CD14-positive monocyte (primary cell): ENCODE measurements around the gene SCMH1. TPM values are rescaled to one million over a fixed set of nuclear protein-coding genes. Genes with fewer than 3 reads are reported as not detected.
A peak's percentile ranks its signal among the peaks of the same experiment; 100 is the strongest.

Source experiments
- DNase-seq, 3 donors: peaks; one replicate each; pipeline ENCODE4 v3.0.0-alpha.2; 2011 to 2022
- H2AFZ ChIP-seq: 2 replicates; pipeline ENCODE4 v1.6.0; 2012; ENCODE audit warnings: mild to moderate bottlenecking, low read depth, low read length, inconsistent platforms; ENCODE audit not compliant: insufficient read depth, poor library complexity, severe bottlenecking
- H3K27ac ChIP-seq, 2 donors: 1 replicate in 1 of 2; 2 replicates in 1 of 2; pipeline ENCODE4 v1.5.1; 2012 to 2013; ENCODE audit warnings: low read length in 2 of 2, control low read depth in 1 of 2, inconsistent platforms in 1 of 2, low read depth in 1 of 2, mild to moderate bottlenecking in 1 of 2
- H3K27me3 ChIP-seq, 2 donors: one replicate each; pipeline versions ENCODE4 v1.6.0 to v1.6.1; 2011 to 2013; ENCODE audit warnings: low read length in 2 of 2; ENCODE audit not compliant: control insufficient read depth in 2 of 2, insufficient read depth in 2 of 2
- H3K36me3 ChIP-seq, 2 donors: replicated peaks in 1 of 2; 1 replicate in 1 of 2; 2 replicates in 1 of 2; pipeline versions ENCODE4 v1.5.1 to v1.6.1; 2012 to 2013; ENCODE audit warnings: low read length in 2 of 2, control low read depth in 1 of 2, inconsistent platforms in 1 of 2, mild to moderate bottlenecking in 1 of 2; ENCODE audit not compliant: insufficient read depth in 2 of 2, control insufficient read depth in 1 of 2
- H3K4me1 ChIP-seq, 2 donors: 1 replicate in 1 of 2; 2 replicates in 1 of 2; pipeline versions ENCODE4 v1.5.1 to v1.6.1; 2012 to 2013; ENCODE audit warnings: low read length in 2 of 2, control low read depth in 1 of 2, inconsistent platforms in 1 of 2, mild to moderate bottlenecking in 1 of 2, moderate library complexity in 1 of 2; ENCODE audit not compliant: insufficient read depth in 2 of 2, control insufficient read depth in 1 of 2
- H3K4me2 ChIP-seq: replicated peaks from 2 replicates; pipeline ENCODE3; 2012; ENCODE audit warnings: low read length, moderate library complexity, mild to moderate bottlenecking; ENCODE audit not compliant: poor library complexity, severe bottlenecking; ENCODE audit errors: extremely low read depth
- H3K4me3 ChIP-seq, 3 experiments: fragments of 200-600 bp in 1 of 3; sonication (generic) in 1 of 3; replicated peaks in 1 of 3; 1 replicate in 2 of 3; 2 replicates in 1 of 3; pipeline ENCODE4 v1.5.1; 2011 to 2013; ENCODE audit warnings: low read length in 3 of 3, mild to moderate bottlenecking in 3 of 3, control low read depth in 2 of 3, low read depth in 2 of 3, inconsistent platforms in 1 of 3, moderate library complexity in 1 of 3
- H3K79me2 ChIP-seq: 2 replicates; pipeline ENCODE4 v1.6.0; 2012; ENCODE audit warnings: mild to moderate bottlenecking, control low read depth, inconsistent platforms, low read length, moderate library complexity; ENCODE audit not compliant: insufficient read depth
- H3K9ac ChIP-seq: 2 replicates; pipeline ENCODE4 v1.6.0; 2017; ENCODE audit warnings: low read length, mild to moderate bottlenecking; ENCODE audit not compliant: insufficient read depth, poor library complexity, severe bottlenecking
- H3K9me3 ChIP-seq, 2 donors: replicated peaks in 1 of 2; 1 replicate in 1 of 2; 2 replicates in 1 of 2; pipeline versions ENCODE4 v1.5.1 to v1.6.1; 2012 to 2013; ENCODE audit warnings: low read length in 2 of 2, control low read depth in 1 of 2; ENCODE audit not compliant: control insufficient read depth in 1 of 2, insufficient read depth in 1 of 2
- H4K20me1 ChIP-seq: 2 replicates; pipeline ENCODE4 v1.6.0; 2012; ENCODE audit warnings: mild to moderate bottlenecking, low read length, control low read depth, moderate library complexity; ENCODE audit not compliant: insufficient read depth
- H3K27ac Mint-ChIP-seq, 7 donors: one replicate each; pipeline ENCODE4 v1.8.0; 2020; ENCODE audit warnings: mild to moderate bottlenecking in 7 of 7, mixed read lengths in 7 of 7, moderate library complexity in 6 of 7, inconsistent platforms in 2 of 7
- H3K27me3 Mint-ChIP-seq, 3 donors: one replicate each; pipeline ENCODE4 v1.8.0; 2021 to 2022; ENCODE audit warnings: low read depth in 3 of 3, mild to moderate bottlenecking in 3 of 3, mixed read lengths in 3 of 3, moderate library complexity in 3 of 3, inconsistent platforms in 1 of 3
- H3K36me3 Mint-ChIP-seq, 2 donors: one replicate each; pipeline ENCODE4 v1.8.0; 2020; ENCODE audit warnings: mixed read lengths in 2 of 2, inconsistent platforms in 1 of 2, mild to moderate bottlenecking in 1 of 2
- H3K4me1 Mint-ChIP-seq: one replicate; pipeline ENCODE4 v1.8.0; 2020; ENCODE audit warnings: mild to moderate bottlenecking, mixed read lengths
- H3K4me3 Mint-ChIP-seq, 2 donors: one replicate each; pipeline ENCODE4 v1.8.0; 2020; ENCODE audit warnings: mild to moderate bottlenecking in 2 of 2, mixed read lengths in 2 of 2, moderate library complexity in 1 of 2
- H3K9me3 Mint-ChIP-seq, 7 donors: one replicate each; pipeline ENCODE4 v1.8.0; 2020 to 2022; ENCODE audit warnings: mixed read lengths in 7 of 7, mild to moderate bottlenecking in 6 of 7, moderate library complexity in 6 of 7, inconsistent platforms in 2 of 7
- CTCF ChIP-seq: fragments of 200-600 bp; IDR thresholded peaks from one replicate; pipeline ENCODE4 v1.8.0; 2022; ENCODE audit warnings: antibody characterized with exemption, mild to moderate bottlenecking
- WGBS: methylation state at CpG from one replicate; pipeline ENCODE4 v1.1.5; 2013; ENCODE audit warnings: missing lambda C conversion rate; ENCODE audit not compliant: insufficient coverage; 5-methylcytosine and 5-hydroxymethylcytosine counted together
- intact Hi-C, 2 donors: fragments of 100-400 bp; cut with micrococcal nuclease; formaldehyde crosslinking; loops; one replicate each; pipeline versions ENCODE4 v1.15.0 to v1.15.1; 2023
- polyA plus RNA-seq, 3 donors: library from polyadenylated mRNA; depleted of rRNA in 1 of 3; unstranded in 2 of 3; stranded (reverse) in 1 of 3; fragments of 300-500 nt in 2 of 3; fragments of >200 nt in 1 of 3; fragmentation: Illumina TruSeq in 2 of 3; gene quantifications; 1 replicate in 2 of 3; 2 replicates in 1 of 3; pipeline ENCODE4 v1.2.3, GENCODE V29; 2012 to 2021

The SCMH1 gene
- polyA plus RNA-seq, 3 donors: 0.66 to 12.7 (median 0.74) TPM

GRCh38 chr1:41158147-41158875 lies 83.8 kb downstream of the SCMH1 start:
- H3K4me2 ChIP-seq: no peak overlapping the region
- no peaks in the 10 kb centered on the region for H3K4me1 ChIP-seq
- Mint-ChIP-seq H3K27ac (peak overlapping the region in 1 of 7 donors; percentile 48), H3K4me1 (no peaks in the 10 kb centered on the region), H3K27me3 (no peaks in the 10 kb centered on the region), H3K4me3 (no peak overlapping the region), H3K9me3 (no peaks in the 10 kb centered on the region), H3K36me3 (peaks cover 12 to 15% of the 10 kb centered on the region in 2 donors)
- no peak overlapping the region for H2AFZ ChIP-seq
- no peaks in the 10 kb centered on the region for H3K9me3 ChIP-seq
- H3K9ac ChIP-seq: no peak overlapping the region
- TF ChIP-seq CTCF: no peak
- H4K20me1 ChIP-seq: no peaks in the 10 kb centered on the region
- no peak overlapping the region for H3K27ac ChIP-seq
- no peaks in the 10 kb centered on the region for H3K79me2 ChIP-seq
- peaks cover 0 to 14% of the 10 kb centered on the region in 2 donors for H3K36me3 ChIP-seq
- no peaks in the 10 kb centered on the region for H3K27me3 ChIP-seq
- intact Hi-C loops: no loop called here
- H3K4me3 ChIP-seq: no peak overlapping the region
- DNase-seq: no peak
- 74% methylated on average over 3 of the region's 3 CpGs for WGBS

- no peaks in the 10 kb centered on the region for H3K79me2 ChIP-seq
- H4K20me1 ChIP-seq: no peaks in the 10 kb centered on the region
- H3K27ac ChIP-seq: no peak overlapping the region
- no peak for TF ChIP-seq CTCF
- H3K9me3 ChIP-seq: no peaks in the 10 kb centered on the region
- no peak for DNase-seq
- H3K27me3 ChIP-seq: no peaks in the 10 kb centered on the region
- WGBS: no CpG with 5 or more reads among the region's 1 CpG
- H3K36me3 Mint-ChIP-seq: peaks cover 19 to 25% of the 10 kb centered on the region in 2 donors
- intact Hi-C loops: no loop called here
- no peaks in the 10 kb centered on the region for H3K4me1 Mint-ChIP-seq
- no peak overlapping the region for H3K4me3 ChIP-seq
- no peaks in the 10 kb centered on the region for H3K4me1 ChIP-seq
- no peak overlapping the region for H3K27ac Mint-ChIP-seq
- no peak overlapping the region for H3K4me2 ChIP-seq
- H3K9me3 Mint-ChIP-seq: no peaks in the 10 kb centered on the region
- H3K4me3 Mint-ChIP-seq: no peak overlapping the region
- no peaks in the 10 kb centered on the region for H3K27me3 Mint-ChIP-seq
- H2AFZ ChIP-seq: no peak overlapping the region
- H3K36me3 ChIP-seq: peaks cover 0 to 13% of the 10 kb centered on the region in 2 donors
- H3K9ac ChIP-seq: no peak overlapping the region
These were observed 87.0 kb downstream of the SCMH1 start for GRCh38 chr1:41155105-41155504.
